Measurements from ENCODE around the gene KANK2. TPM values are rescaled to one million over a fixed set of nuclear protein-coding genes. Genes with fewer than 3 reads are reported as not detected.
A peak's percentile ranks its signal among the peaks of the same experiment; 100 is the strongest.

The KANK2 gene
- total RNA-seq (100 to 1,000 TPM; 244 to 324 (median 295) TPM), polyA plus RNA-seq (259 TPM)
- long read RNA-seq, donor 1, full-length matches to known transcripts, result 29 of 379 reads
- long read RNA-seq, donor 1, partial matches to known transcripts, result 185 of 379 reads
- long read RNA-seq, donor 1, other reads (novel, unspliced or antisense), result 165 of 379 reads
- long read RNA-seq, donor 2, full-length matches to known transcripts, result 18 of 226 reads
- long read RNA-seq, donor 2, partial matches to known transcripts, result 93 of 226 reads
- long read RNA-seq, donor 2, other reads (novel, unspliced or antisense), result 115 of 226 reads
- long read RNA-seq, donor 3, full-length matches to known transcripts, result 84 of 891 reads
- long read RNA-seq, donor 3, partial matches to known transcripts, result 288 of 891 reads
- long read RNA-seq, donor 3, other reads (novel, unspliced or antisense), result 519 of 891 reads
- long read RNA-seq, donor 4, full-length matches to known transcripts, result 23 of 236 reads
- long read RNA-seq, donor 4, partial matches to known transcripts, result 96 of 236 reads
- long read RNA-seq, donor 4, other reads (novel, unspliced or antisense), result 117 of 236 reads

GRCh38 chr19:11197291-11198174 lies at the start of gene KANK2:
TSS of gene KANK2 (minus strand) at chr19:11197545. CDS start at chr19:11194511, 3,034 bp downstream.
- H3K27ac ChIP-seq (ENCODE audit: low read length), result peak within 1 kb of the TSS; percentile 97
- H3K27me3 ChIP-seq (ENCODE audit: control insufficient read depth, insufficient read depth), result no peaks in the 10 kb centered on the region
- DNase-seq (peak; percentile 88 to 96 (median 95)), ATAC-seq (peak; percentile 85 to 87)
- WGBS, result 1% methylated on average over 78 of the region's 78 CpGs
- peaks cover 7% of the 10 kb centered on the region for H3K4me1 ChIP-seq (ENCODE audit: control insufficient read depth, insufficient read depth, low read length)
- H3K9me3 ChIP-seq (ENCODE audit: control insufficient read depth, low read length), result no peaks in the 10 kb centered on the region
- intact Hi-C loops (cut with DNase I), result loop anchor here in 2 of 4 donors (5.0 kb wide), 2 partner anchors 35 to 55 kb away; no protein-coding TSS in a partner anchor
- H3K4me3 ChIP-seq (ENCODE audit: low read length), result peak within 1 kb of the TSS; percentile 90

- no peaks in the 10 kb centered on the region for H3K9me3 ChIP-seq (ENCODE audit: control insufficient read depth, low read length)
- ATAC-seq (no peak), DNase-seq (no peak)
- H3K4me1 ChIP-seq (ENCODE audit: control insufficient read depth, insufficient read depth, low read length), result peaks cover 4% of the 10 kb centered on the region
- no peak overlapping the region for H3K27ac ChIP-seq (ENCODE audit: low read length)
- 81% methylated on average over 11 of the region's 11 CpGs for WGBS
- intact Hi-C loops (cut with DNase I), result loop anchor here in 1 of 4 donors (5.0 kb wide), 1 partner anchor 40 kb away; no protein-coding TSS in a partner anchor
- H3K4me3 ChIP-seq (ENCODE audit: low read length), result no peak overlapping the region
- H3K27me3 ChIP-seq (ENCODE audit: control insufficient read depth, insufficient read depth), result no peaks in the 10 kb centered on the region
Observed at GRCh38 chr19:11246941-11247340, 49.6 kb upstream of the KANK2 start.

GRCh38 chr19:11244846-11245589 lies 47.7 kb upstream of the KANK2 start:
- Histone ChIP-seq H3K27me3 (ENCODE audit: control insufficient read depth, insufficient read depth) (no peaks in the 10 kb centered on the region), H3K9me3 (ENCODE audit: control insufficient read depth, low read length) (no peaks in the 10 kb centered on the region), H3K4me1 (ENCODE audit: control insufficient read depth, insufficient read depth, low read length) (peaks cover 4% of the 10 kb centered on the region), H3K27ac (ENCODE audit: low read length) (no peak overlapping the region), H3K4me3 (ENCODE audit: low read length) (no peak overlapping the region)
- peak in 1 of 3 donors; percentile 40 for DNase-seq
- WGBS, result 96% methylated on average over 5 of the region's 5 CpGs
- intact Hi-C loops (cut with DNase I), result loop anchor here in 2 of 4 donors (5.0 kb wide), 2 partner anchors 42 to 202 kb away; no protein-coding TSS in a partner anchor
- ATAC-seq, result no peak

- H3K4me3 ChIP-seq (ENCODE audit: low read length), result no peak overlapping the region
- ATAC-seq (peak in 1 of 2 donors; percentile 0), DNase-seq (no peak)
- H3K9me3 ChIP-seq (ENCODE audit: control insufficient read depth, low read length), result no peaks in the 10 kb centered on the region
- H3K27me3 ChIP-seq (ENCODE audit: control insufficient read depth, insufficient read depth), result no peaks in the 10 kb centered on the region
- intact Hi-C loops (cut with DNase I), result loop anchor here in 1 of 4 donors (5.0 kb wide), 1 partner anchor 204 kb away; no protein-coding TSS in a partner anchor
- peaks cover 4% of the 10 kb centered on the region for H3K4me1 ChIP-seq (ENCODE audit: control insufficient read depth, insufficient read depth, low read length)
- 92% methylated on average over 7 of the region's 7 CpGs for WGBS
- peak overlapping the region; percentile 16 for H3K27ac ChIP-seq (ENCODE audit: low read length)
Observed at GRCh38 chr19:11243798-11244169, 46.4 kb upstream of the KANK2 start.

- DNase-seq (peak; percentile 95 to 99 (median 98)), ATAC-seq (peak; percentile 89 to 91)
- Histone ChIP-seq H3K9me3 (ENCODE audit: control insufficient read depth, low read length) (no peaks in the 10 kb centered on the region), H3K27ac (ENCODE audit: low read length) (peak overlapping the region; percentile 27), H3K27me3 (ENCODE audit: control insufficient read depth, insufficient read depth) (no peaks in the 10 kb centered on the region), H3K4me1 (ENCODE audit: control insufficient read depth, insufficient read depth, low read length) (peaks cover 4% of the 10 kb centered on the region), H3K4me3 (ENCODE audit: low read length) (no peak overlapping the region)
- WGBS, result 40% methylated on average over 48 of the region's 48 CpGs
- intact Hi-C loops (cut with DNase I), result loop anchor here in 1 of 4 donors (5.0 kb wide), 1 partner anchor 204 kb away; no protein-coding TSS in a partner anchor
Observed at GRCh38 chr19:11242864-11243797, 45.8 kb upstream of the KANK2 start.

GRCh38 chr19:11242025-11242424 lies 44.7 kb upstream of the KANK2 start:
- 91% methylated on average over 11 of the region's 11 CpGs for WGBS
- H3K27ac ChIP-seq (ENCODE audit: low read length), result no peak overlapping the region
- H3K4me1 ChIP-seq (ENCODE audit: control insufficient read depth, insufficient read depth, low read length), result no peaks in the 10 kb centered on the region
- H3K4me3 ChIP-seq (ENCODE audit: low read length), result no peak overlapping the region
- intact Hi-C loops (cut with DNase I), result loop anchor here in 1 of 4 donors (5.0 kb wide), 1 partner anchor 205 kb away; no protein-coding TSS in a partner anchor
- DNase-seq (peak in 1 of 3 donors; percentile 34), ATAC-seq (no peak)
- no peaks in the 10 kb centered on the region for H3K9me3 ChIP-seq (ENCODE audit: control insufficient read depth, low read length)
- no peaks in the 10 kb centered on the region for H3K27me3 ChIP-seq (ENCODE audit: control insufficient read depth, insufficient read depth)

GRCh38 chr19:11240008-11240444 lies 42.7 kb upstream of the KANK2 start:
- Histone ChIP-seq H3K27me3 (ENCODE audit: control insufficient read depth, insufficient read depth) (no peaks in the 10 kb centered on the region), H3K27ac (ENCODE audit: low read length) (no peak overlapping the region), H3K4me1 (ENCODE audit: control insufficient read depth, insufficient read depth, low read length) (no peaks in the 10 kb centered on the region), H3K4me3 (ENCODE audit: low read length) (no peak overlapping the region), H3K9me3 (ENCODE audit: control insufficient read depth, low read length) (no peaks in the 10 kb centered on the region)
- 97% methylated on average over 8 of the region's 8 CpGs for WGBS
- intact Hi-C loops (cut with DNase I), result loop anchor here in 1 of 4 donors (5.0 kb wide), 1 partner anchor 207 kb away; no protein-coding TSS in a partner anchor
- ATAC-seq, result no peak
- peak in 1 of 3 donors; percentile 26 for DNase-seq

- 94% methylated on average over 23 of the region's 23 CpGs for WGBS
- Histone ChIP-seq H3K27ac (ENCODE audit: low read length) (no peak within 1 kb of the TSS), H3K9me3 (ENCODE audit: control insufficient read depth, low read length) (no peaks in the 10 kb centered on the region), H3K4me1 (ENCODE audit: control insufficient read depth, insufficient read depth, low read length) (no peaks in the 10 kb centered on the region), H3K27me3 (ENCODE audit: control insufficient read depth, insufficient read depth) (no peaks in the 10 kb centered on the region), H3K4me3 (ENCODE audit: low read length) (no peak within 1 kb of the TSS)
- ATAC-seq (no peak), DNase-seq (peak in 1 of 3 donors; percentile 33)
- intact Hi-C loops (cut with DNase I), result no loop called here
Observed at GRCh38 chr19:11239377-11240000, 42.1 kb upstream of the KANK2 start, which contains the start of gene ANGPTL8. TSS of gene ANGPTL8 (plus strand) at chr19:11239619. CDS start at chr19:11239638, 19 bp downstream.

All from right cardiac atrium (tissue), 5 donors.